NCI-H2196 (cell line): Measurements from ENCODE around the gene SPRY4.
"Not testable (repeated sequence)": the region's sequence is repeated elsewhere in the genome, so short reads cannot be mapped to it uniquely, and the experiment has no call there.

ENCODE experiments used
- DNase-seq: peaks from one replicate; lab custom pipeline; 2025; ENCODE audit not compliant: unreplicated experiment; lab: John Stamatoyannopoulos, UW

SPRY4 gene, protein sequence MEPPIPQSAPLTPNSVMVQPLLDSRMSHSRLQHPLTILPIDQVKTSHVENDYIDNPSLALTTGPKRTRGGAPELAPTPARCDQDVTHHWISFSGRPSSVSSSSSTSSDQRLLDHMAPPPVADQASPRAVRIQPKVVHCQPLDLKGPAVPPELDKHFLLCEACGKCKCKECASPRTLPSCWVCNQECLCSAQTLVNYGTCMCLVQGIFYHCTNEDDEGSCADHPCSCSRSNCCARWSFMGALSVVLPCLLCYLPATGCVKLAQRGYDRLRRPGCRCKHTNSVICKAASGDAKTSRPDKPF

GRCh38 chr5:142324871-142325724 is at the start of gene SPRY4:
TSS of gene SPRY4 (minus strand) at chr5:142325021. CDS start at chr5:142315108, 9,913 bp downstream.
- peak; percentile 98 for DNase-seq

- DNase-seq = no peak
Observed at GRCh38 chr5:142368529-142368928, 43.7 kb upstream of the SPRY4 start.

DNA sequence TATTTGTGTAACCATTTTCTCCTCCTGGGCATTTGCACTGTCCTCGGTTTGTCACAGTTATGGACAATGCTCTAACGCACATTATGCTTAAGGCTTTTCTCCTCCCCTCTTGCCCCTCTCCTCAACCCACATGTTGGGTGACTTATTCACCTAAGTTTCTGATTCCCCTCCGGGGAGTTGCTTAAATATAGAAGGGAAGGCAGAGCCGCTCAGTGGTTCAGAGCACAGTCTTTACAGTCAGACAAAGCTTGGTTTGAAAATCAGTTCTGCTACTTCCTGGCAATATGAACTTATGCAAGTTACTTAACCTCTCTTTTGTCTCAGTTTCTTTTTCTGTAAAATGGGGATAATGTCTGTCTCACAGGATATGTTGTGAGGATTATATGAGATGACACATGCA is 41.2 kb upstream of the SPRY4 start:
- DNase-seq = no peak

DNA sequence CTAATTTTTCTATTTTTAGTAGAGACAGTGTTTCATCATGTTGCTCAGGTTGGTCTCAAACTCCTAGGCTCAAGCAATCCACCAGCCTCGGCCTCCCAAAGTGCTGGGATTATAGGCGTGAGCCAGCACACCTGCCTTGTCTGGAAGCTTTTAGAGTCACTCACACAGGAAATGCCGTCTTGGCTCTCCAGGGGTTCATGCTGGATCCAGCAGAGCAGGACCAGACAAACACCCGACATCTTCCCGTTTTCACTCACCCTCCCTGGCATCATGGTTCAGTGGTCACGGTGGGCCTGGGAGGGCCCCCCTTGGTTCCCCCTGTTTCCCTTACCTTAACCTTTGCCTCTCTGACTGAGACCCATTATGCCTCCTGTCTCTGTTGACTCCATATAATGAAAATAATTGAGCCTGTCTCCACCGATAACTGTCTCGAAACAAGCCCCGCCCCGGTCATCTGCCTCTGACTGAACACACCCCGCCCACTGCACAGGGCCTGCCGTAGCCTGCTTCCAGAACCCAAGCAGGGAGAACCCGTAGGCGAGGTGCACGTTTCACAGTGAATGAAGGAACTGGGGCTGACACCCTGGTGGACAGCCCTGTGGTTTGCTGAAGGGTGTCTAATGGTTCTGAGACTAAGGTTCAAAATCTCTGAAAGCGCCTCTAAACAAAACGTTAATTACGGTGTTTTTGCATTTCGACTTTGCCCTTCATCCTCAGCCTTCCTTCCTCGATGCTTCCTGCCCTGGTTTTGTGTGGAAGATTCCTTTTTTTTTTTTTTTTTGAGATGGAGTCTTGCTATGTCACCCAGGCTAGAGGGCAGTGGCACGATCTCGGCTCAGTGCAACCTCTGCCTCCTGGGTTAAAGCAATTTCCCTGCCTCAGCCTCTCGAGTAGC is 39.7 kb upstream of the SPRY4 start:
- peak; percentile 88 for DNase-seq

- no peak for DNase-seq
Observed at GRCh38 chr5:142363619-142363963, 38.8 kb upstream of the SPRY4 start.

DNA sequence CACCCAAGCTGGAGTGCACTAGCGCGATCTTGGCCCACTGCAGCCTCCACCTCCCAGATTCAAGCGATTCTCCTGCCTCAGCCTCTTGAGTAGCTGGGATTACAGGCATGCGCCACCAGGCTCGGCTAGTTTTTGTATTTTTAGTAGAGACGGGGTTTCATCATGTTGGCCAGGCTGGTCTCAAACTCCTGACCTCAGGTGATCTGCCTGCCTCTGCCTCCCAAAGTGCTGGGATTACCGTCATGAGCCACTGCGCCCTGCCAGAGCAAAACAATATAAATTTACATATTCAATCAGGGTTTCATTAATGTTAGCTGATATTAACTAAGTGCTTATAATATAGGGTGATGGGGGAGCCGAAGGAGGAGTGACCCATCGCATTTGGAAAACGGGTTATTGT is 37.4 kb upstream of the SPRY4 start:
- DNase-seq = not testable (repeated sequence)

DNA sequence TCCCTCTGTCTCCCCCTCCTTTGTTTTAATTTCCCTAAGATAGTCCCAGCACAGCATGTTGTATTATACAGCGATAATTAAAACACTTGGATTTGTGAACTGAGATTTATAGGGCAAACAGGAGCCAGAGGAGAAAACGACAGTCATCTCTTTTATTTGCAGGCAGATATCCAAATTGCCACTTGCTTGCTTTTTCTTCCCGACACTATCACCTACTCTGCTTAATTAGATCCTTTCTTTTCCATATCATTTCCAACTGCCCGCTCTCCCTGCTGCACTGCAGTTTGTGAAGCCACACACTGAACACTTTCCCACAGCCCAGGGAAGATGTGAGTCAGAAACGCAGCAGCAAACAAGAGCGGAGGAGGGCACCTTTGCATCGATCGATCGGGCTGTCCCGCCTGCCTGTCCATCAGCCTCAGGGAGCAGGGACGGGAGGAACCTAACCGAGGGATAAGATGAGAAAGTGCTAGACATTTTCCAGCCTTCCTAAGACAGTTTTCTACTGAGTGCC is 35.8 kb upstream of the SPRY4 start:
- DNase-seq = peak; percentile 24

- DNase-seq = no peak
Observed at GRCh38 chr5:142360051-142360498, 35.3 kb upstream of the SPRY4 start.

GRCh38 chr5:142358648-142359047 is 33.8 kb upstream of the SPRY4 start:
- no peak for DNase-seq

- DNase-seq = no peak
Observed at GRCh38 chr5:142358121-142358520, 33.3 kb upstream of the SPRY4 start.

GRCh38 chr5:142357469-142358090 is 32.8 kb upstream of the SPRY4 start:
- no peak for DNase-seq

GRCh38 chr5:142356716-142357468 is 32.1 kb upstream of the SPRY4 start:
- peak; percentile 83 for DNase-seq

- no peak for DNase-seq
Observed at GRCh38 chr5:142356349-142356715, 31.5 kb upstream of the SPRY4 start.

DNA sequence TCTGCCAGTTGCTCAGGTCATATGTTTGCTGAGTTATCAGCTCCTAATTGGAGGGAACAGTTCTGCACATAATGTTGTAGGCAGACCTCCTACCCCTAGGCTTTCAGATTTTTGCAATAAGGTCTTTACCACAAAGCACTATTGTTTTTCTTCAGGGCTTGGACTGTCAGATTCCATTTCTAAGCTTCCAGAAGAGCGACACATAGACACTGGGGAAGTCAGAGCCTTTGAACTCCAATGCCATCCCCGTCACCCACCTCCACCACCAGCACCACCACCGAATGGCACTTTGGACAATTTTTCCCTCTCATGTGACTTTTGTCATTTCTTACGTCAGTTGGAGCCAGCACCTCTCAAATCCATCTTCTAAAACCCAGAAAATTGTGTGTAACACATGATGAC is 28.3 kb upstream of the SPRY4 start:
- no peak for DNase-seq

- no peak for DNase-seq
Observed at GRCh38 chr5:142350021-142350420, 25.2 kb upstream of the SPRY4 start.

- no peak for DNase-seq
Observed at GRCh38 chr5:142346706-142347105, 21.9 kb upstream of the SPRY4 start.

GRCh38 chr5:142344915-142345314 is 20.1 kb upstream of the SPRY4 start:
- DNase-seq = not testable (repeated sequence)

GRCh38 chr5:142343531-142343930 is 18.7 kb upstream of the SPRY4 start:
- DNase-seq = no peak

- no peak for DNase-seq
Observed at GRCh38 chr5:142342128-142342981, 17.5 kb upstream of the SPRY4 start.
